Vagina (tissue), 2 donors: ENCODE data around the gene RAP1A.

ENCODE experiments used
- POLR2A ChIP-seq, 2 donors: fragments of 450-650 bp; IDR thresholded peaks; one replicate each; pipeline ENCODE4 v1.6.1; 2017; ENCODE audit warnings: antibody characterized with exemption in 2 of 2, mild to moderate bottlenecking in 2 of 2, moderate library complexity in 2 of 2
- POLR2AphosphoS5 ChIP-seq, 2 donors: sonication (generic); formaldehyde crosslinking; IDR thresholded peaks; one replicate each; pipeline ENCODE4 v1.9.0; 2017; ENCODE audit warnings: antibody characterized with exemption in 2 of 2, mild to moderate bottlenecking in 2 of 2, low read depth in 1 of 2; ENCODE audit not compliant: insufficient read depth in 1 of 2
- TF ChIP-seq, protein P1 (sequence below), 3 experiments: fragments of 450-650 bp in 2 of 3; fragments of 200-600 bp in 1 of 3; sonication (generic) in 1 of 3; IDR thresholded peaks; one replicate each; pipeline ENCODE4 v1.5.1; 2017 to 2019; ENCODE audit warnings: antibody characterized with exemption in 3 of 3, mild to moderate bottlenecking in 2 of 3, moderate library complexity in 2 of 3

DNA sequence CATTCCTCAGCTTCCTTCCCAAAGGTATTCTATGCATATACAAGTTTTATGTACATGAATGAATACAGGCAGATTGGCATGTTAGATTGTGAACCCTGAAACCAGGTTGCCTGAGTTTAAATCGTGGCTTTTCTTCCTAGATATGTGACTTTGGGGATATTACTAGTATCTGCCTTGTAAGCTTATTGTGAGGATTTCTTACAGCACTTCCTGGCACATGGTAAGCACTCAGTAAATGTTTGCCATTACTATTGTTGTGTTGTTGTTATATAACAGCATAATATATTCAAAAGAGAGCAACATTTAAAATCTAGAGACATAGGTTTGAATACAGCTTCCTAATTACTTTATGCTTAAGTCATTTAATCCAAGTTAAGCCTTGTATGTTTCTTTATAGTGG, 45.1 kb downstream of the RAP1A start:
- TF ChIP-seq, protein P1, sequence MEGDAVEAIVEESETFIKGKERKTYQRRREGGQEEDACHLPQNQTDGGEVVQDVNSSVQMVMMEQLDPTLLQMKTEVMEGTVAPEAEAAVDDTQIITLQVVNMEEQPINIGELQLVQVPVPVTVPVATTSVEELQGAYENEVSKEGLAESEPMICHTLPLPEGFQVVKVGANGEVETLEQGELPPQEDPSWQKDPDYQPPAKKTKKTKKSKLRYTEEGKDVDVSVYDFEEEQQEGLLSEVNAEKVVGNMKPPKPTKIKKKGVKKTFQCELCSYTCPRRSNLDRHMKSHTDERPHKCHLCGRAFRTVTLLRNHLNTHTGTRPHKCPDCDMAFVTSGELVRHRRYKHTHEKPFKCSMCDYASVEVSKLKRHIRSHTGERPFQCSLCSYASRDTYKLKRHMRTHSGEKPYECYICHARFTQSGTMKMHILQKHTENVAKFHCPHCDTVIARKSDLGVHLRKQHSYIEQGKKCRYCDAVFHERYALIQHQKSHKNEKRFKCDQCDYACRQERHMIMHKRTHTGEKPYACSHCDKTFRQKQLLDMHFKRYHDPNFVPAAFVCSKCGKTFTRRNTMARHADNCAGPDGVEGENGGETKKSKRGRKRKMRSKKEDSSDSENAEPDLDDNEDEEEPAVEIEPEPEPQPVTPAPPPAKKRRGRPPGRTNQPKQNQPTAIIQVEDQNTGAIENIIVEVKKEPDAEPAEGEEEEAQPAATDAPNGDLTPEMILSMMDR (IDR thresholded peaks at IDR 0.05) = no peak
- TF ChIP-seq POLR2A (IDR thresholded peaks at IDR 0.05) = no peak
- no peak for TF ChIP-seq POLR2AphosphoS5 (IDR thresholded peaks at IDR 0.05; ENCODE audit: insufficient read depth in 1 of 2, low read depth in 1 of 2)
